Measurements from ENCODE around the gene CBX2.

Gene CBX2

DNA sequence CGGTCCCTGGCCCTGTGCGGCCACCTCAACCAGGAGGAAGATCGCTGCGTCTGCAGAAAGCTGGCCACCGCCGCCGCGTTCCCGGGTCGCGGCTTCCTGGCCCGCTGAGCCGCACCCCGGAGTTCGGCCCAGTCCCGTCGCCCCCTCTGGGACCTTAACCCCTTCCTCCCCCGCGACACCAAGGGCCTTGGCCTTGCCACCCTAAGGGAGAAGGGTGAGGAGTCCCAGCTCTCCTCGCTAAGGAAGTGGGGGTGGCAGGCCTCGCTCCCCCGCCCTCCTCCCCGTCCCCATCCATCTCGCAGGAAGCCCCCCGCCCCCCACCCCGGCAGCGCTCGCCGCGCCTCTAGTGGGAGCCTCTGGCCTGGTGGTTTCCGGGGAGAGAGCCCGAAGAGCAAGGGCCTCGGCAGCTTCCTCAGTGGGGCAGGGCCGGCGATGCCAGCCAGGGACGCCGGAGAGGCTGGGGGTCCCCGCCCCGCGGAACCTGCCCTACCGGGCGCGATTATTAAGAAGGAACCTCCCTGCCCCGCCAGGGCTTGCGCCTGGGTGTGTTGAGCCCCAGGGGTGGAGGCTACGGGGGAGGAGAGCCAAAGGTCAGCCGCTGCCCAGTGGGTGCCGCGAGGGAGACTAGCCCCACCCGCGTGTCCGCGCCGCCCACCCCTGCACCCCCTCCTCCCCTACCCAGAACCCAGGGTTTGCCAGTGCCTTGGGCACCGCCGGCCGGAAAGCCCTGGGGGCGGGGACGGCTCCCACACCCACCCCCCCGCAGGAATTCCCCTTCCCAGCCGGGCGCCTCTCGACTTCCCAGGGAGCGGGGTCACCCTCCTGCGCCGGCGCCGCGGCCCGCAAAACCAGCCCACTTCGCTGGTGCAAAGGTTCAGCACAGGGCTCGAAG is 54.5 kb downstream of the CBX2 start:
- DNase-seq, result no peak

DNA sequence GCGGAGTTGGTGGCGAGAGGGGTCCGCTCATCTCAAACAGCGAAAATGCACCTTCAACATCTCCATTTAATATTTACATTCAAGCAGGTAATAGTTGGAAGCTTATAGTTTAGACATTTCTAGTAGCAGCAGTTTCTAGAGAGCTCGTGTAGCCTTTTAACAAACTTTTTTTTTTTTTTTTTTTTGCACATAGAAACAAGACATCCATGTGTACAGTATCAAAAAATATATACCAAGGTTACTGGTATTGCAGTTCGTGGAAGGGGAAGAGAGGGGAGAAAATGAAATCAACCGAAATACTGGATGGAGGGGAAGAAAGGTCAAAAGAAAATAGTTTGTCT is 55.1 kb downstream of the CBX2 start:
- DNase-seq, result no peak

DNA sequence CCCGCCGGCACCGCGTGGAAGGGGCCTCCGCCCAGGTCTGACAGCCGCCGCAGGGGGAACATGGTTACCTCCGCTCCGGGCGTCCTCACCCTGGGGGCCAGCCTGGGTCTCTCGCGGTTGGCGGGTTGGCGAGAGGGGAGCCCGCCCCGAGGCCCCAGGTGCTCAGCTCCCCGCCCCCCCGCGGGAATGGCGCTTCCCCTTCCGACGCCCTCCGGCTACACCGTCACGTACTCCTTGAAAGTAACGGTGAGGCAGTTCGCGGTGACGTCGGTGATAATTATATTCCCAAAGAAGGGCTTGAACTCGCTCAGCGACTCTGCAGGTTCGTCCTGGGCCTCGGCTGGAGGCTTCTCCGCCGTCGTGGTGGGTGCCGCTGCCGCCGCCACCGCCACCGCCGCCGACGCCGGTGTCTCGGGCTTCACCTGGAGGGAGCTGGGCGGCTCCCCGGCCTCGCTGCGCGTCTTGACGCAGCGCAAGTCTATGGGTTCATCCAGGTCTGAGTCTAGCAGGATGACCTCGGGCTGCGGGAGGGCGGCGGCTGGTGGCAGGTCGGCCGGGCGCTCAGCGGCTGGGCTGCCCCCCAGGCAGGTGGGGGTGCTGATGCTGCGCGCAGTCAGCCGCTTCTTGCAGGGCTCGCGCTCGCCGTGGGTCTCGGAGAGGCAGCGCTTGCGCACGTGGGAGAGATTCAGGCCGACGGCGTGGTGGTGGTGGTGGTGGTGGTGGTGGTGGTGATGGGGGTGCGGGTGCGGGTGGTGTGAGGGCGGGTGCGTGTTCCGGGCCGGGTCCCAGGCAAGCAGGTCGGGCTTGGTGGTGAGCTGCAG is 56.0 kb downstream of the CBX2 start:
- no peak for DNase-seq

DNA sequence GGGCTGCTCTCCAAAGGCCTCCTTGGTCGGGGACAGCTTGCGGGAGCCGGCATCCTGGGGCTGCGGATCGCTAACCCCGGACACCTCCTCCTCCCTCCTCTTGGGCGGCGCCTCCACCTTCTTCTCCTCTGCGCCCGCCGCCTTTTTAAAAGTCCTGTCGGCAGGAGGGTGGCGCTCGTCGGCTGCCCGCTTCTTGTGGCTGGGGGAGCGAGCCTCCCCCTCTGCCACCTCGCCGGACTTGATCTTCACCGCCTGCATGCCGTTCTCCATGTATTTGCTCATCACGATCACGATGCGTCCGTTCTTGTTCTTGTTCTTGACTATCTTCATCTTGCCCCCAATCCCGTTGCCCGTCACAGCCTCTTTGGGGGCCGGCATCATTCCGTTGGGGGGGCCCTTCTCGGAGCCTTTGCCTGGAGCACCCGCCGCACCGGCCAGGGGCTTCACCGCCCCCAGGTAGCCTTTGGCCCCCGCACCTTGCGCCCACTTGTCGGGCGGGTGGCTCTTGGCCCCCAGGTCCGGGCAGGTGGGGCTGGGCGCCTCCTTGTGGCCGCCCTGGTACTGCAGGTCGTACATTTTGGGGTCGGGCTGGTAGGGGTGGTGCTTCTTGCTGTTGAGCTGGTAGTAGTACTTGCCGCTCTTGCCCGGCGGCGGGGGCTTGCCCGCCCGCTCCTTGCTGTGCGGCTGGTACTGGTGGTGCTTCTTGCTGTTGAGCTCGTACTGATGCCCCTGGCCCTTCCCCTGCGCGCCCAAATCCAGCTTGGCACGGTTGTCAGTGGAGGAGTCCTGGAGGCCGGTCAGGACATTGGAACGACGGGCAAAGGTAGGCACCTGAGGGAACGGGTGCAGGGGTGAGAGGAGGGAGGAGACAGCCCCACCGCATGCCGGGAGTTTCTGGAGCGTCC is 56.9 kb downstream of the CBX2 start:
- peak; percentile 41 for DNase-seq

DNA sequence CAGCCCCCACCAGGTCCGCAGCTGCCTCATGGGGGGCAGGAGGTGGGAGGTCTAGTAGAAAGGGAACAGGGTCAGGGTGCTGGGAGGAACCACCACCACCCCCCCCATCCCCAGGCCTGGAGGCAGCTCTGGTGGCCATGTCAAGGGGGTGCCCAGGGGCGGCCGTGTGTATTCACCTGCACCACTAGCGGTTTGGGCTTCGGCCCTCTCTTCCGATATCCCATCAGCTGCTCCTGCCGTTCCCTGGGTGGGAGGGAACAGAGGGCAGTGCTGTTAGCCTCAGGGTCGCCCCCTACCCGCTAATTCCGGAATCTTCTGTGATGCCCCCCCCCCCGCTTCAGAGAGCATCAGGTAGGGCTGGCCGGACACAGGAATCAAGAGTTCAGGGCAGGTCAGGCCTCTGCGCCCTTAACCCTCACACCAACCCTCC is 57.5 kb downstream of the CBX2 start:
- no peak for DNase-seq

DNA sequence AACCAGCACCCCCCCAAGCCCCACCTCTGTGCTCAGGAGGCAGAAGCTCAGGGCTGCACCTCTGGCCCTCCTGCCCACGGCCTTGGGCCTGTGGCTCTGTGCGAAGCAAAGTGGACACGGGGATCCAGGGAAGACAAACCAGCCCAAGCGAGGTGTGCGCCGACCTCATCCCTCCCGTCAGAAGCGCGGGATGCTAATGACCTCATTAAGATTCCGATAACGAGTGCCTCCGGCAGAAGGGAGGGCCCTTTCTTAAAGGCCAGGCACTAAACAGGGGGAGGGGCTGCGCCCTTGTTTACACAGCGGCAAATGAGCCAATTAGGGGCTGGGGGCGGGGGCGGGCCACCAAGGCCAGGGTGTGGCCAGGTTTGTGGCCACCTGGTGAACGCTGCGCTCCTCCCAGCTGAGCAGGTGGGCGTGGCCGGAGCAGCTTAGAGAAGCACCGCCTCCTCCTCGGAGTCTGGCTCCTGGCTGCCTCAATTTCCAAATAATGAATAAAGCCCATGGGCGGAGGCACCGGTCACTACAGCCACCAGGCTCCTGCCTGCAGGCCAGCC is 58.1 kb downstream of the CBX2 start:
- no peak for DNase-seq

DNA sequence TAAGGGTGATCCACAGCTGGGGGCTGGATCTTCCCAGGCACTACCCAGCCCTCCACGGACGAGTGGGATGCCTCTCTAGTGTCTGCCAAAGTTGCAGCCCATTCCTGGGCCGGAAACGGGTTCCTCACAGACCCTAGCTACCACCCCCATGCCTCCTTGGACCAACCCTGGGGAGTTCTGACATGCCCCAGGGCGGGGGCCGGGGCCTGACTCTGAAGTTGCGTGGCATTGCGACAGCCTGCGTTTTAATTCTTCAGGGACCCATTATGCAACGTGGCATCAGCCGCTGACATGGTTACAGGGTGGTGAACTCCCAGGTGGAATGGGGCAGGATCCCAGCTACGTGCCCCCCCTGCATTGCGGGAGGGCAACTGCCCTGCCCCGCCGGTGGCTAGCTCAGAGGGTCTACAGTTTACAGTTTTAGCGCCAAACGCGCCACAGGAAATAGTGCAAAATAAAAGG is 58.6 kb downstream of the CBX2 start:
- no peak for DNase-seq

DNA sequence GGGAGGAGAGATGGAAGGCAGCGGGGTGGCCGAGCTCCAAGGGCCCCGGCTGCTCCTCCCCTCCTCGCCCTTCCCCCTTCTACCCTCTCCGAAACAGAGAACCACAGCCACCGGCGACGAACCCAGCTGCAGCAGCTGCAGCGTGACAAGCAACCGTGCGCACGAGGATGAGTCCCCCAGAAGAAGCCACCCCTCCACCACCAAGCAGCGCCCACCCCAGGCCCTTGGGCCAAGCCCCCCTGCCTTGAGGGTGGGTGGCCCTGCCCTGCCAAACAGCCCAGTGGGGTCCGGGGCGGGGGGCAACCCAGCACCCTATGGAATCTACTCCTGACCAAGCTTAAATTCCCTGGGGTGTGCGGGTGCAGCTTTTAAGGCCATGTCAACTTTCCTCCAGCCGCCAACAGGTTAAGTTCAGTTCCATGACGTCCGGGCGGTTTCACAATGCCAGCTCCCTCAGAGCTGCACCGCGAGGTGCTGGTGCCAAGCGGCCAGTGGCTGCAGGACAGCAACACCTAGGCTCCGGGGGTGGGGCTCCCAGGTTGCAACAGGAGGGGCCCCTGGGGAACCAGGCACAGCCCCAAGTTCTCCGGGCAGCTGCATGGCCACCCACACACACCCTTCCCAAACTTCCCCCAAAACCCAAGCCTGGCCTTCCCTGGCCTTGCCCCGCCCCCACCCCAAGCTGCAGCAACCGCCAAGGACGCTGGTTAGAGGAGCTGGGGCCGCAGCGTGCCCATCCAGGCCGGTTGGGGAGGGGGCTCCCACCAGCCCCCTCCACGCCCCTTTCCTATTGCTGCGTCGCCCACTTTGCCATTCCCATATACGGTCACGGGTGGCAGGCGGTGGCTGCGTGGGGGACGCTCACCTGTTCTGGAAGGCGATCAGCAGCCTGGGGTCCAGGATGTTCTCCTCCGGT is 59.3 kb downstream of the CBX2 start:
- peak; percentile 49 for DNase-seq

Data from stimulated activated CD4-positive, alpha-beta T cell treated with anti-CD3 and anti-CD28 coated beads, Interleukin-4, amount 100 ng/mL, for 24 hours (primary cell).